NCI-H146 treated with DMSO at 0.1 percent for 48 hours (cell line): ENCODE results near the gene C5orf22.
"Not testable (repeated sequence)": the region's sequence is repeated elsewhere in the genome, so short reads cannot be mapped to it uniquely, and the experiment has no call there.

ENCODE experiments used
- DNase-seq: peaks from one replicate; lab custom pipeline; 2025; ENCODE audit not compliant: unreplicated experiment; lab: John Stamatoyannopoulos, UW

Gene C5orf22

GRCh38 chr5:31551878-31552277 is 19.8 kb downstream of the C5orf22 start:
- DNase-seq, result no peak

- no peak for DNase-seq
Measured at GRCh38 chr5:31553863-31554262, 21.8 kb downstream of the C5orf22 start.

- no peak for DNase-seq
Measured at GRCh38 chr5:31554552-31554951, 22.5 kb downstream of the C5orf22 start.

- DNase-seq, result no peak
Measured at GRCh38 chr5:31556461-31556860, 24.4 kb downstream of the C5orf22 start.

GRCh38 chr5:31559942-31560341 is 27.8 kb downstream of the C5orf22 start:
- DNase-seq, result no peak

GRCh38 chr5:31561946-31562345 is 29.8 kb downstream of the C5orf22 start:
- no peak for DNase-seq

GRCh38 chr5:31563216-31563615 is 31.1 kb downstream of the C5orf22 start:
- DNase-seq, result no peak

GRCh38 chr5:31566362-31566761 is 34.3 kb downstream of the C5orf22 start:
- not testable (repeated sequence) for DNase-seq

GRCh38 chr5:31568302-31568835 is 36.3 kb downstream of the C5orf22 start:
- no peak for DNase-seq

GRCh38 chr5:31569068-31569467 is 37.0 kb downstream of the C5orf22 start:
- no peak for DNase-seq

- DNase-seq, result no peak
Measured at GRCh38 chr5:31573494-31574142, 41.5 kb downstream of the C5orf22 start.

GRCh38 chr5:31574772-31575171 is 42.7 kb downstream of the C5orf22 start:
- no peak for DNase-seq

- no peak for DNase-seq
Measured at GRCh38 chr5:31577438-31577837, 45.3 kb downstream of the C5orf22 start.

GRCh38 chr5:31579558-31579957 is 47.5 kb downstream of the C5orf22 start:
- no peak for DNase-seq

GRCh38 chr5:31581498-31582099 is 49.5 kb downstream of the C5orf22 start:
- DNase-seq, result peak; percentile 10

- DNase-seq, result no peak
Measured at GRCh38 chr5:31583129-31583528, 51.0 kb downstream of the C5orf22 start.

- DNase-seq, result no peak
Measured at GRCh38 chr5:31585166-31585894, 53.2 kb downstream of the C5orf22 start.

GRCh38 chr5:31585895-31586270 is 53.8 kb downstream of the C5orf22 start:
- no peak for DNase-seq

GRCh38 chr5:31587546-31587945 is 55.4 kb downstream of the C5orf22 start:
- DNase-seq, result no peak

GRCh38 chr5:31593665-31594064 is 61.6 kb downstream of the C5orf22 start:
- DNase-seq, result no peak

GRCh38 chr5:31596354-31596753 is 64.3 kb downstream of the C5orf22 start:
- DNase-seq, result no peak
